Liver (tissue), 9 donors: ENCODE data around the gene LHFPL3. TPM values are rescaled to one million over a fixed set of nuclear protein-coding genes. Genes with fewer than 3 reads are reported as not detected.

Experiments
- DNase-seq: peaks from one replicate; pipeline ENCODE4 v3.0.0-alpha.2; 2017; ENCODE audit warnings: low spot score
- H3K27ac ChIP-seq, 2 donors: one replicate each; pipeline ENCODE4 v1.7.0; 2013; ENCODE audit warnings: inconsistent platforms in 2 of 2, low read length in 2 of 2, control low read depth in 1 of 2, low read depth in 1 of 2, mild to moderate bottlenecking in 1 of 2
- H3K27me3 ChIP-seq, 4 donors: one replicate each; pipeline versions ENCODE4 v1.6.1 to v1.7.0; 2013; ENCODE audit warnings: low read length in 3 of 4, inconsistent platforms in 1 of 4, mild to moderate bottlenecking in 1 of 4, moderate library complexity in 1 of 4; ENCODE audit not compliant: control insufficient read depth in 4 of 4, insufficient read depth in 4 of 4
- H3K36me3 ChIP-seq, 4 donors: one replicate each; pipeline versions ENCODE4 v1.6.1 to v1.7.0; 2013; ENCODE audit warnings: low read length in 3 of 4, mild to moderate bottlenecking in 3 of 4, low read depth in 1 of 4, moderate library complexity in 1 of 4; ENCODE audit not compliant: control insufficient read depth in 4 of 4, insufficient read depth in 3 of 4
- H3K4me1 ChIP-seq, 4 donors: one replicate each; pipeline versions ENCODE4 v1.6.1 to v1.7.0; 2013; ENCODE audit warnings: low read length in 3 of 4, mild to moderate bottlenecking in 3 of 4, moderate library complexity in 1 of 4; ENCODE audit not compliant: control insufficient read depth in 4 of 4, insufficient read depth in 4 of 4
- H3K4me3 ChIP-seq, 3 donors: one replicate each; pipeline versions ENCODE4 v1.6.1 to v1.7.0; 2013; ENCODE audit warnings: low read length in 3 of 3, control low read depth in 1 of 3, low read depth in 1 of 3, mild to moderate bottlenecking in 1 of 3
- H3K9ac ChIP-seq, 2 donors: one replicate each; pipeline ENCODE4 v1.7.0; 2013; ENCODE audit warnings: low read length in 2 of 2, mild to moderate bottlenecking in 2 of 2, moderate library complexity in 2 of 2, control low read depth in 1 of 2, low read depth in 1 of 2
- H3K9me3 ChIP-seq, 4 donors: one replicate each; pipeline versions ENCODE4 v1.6.1 to v1.7.0; 2013; ENCODE audit warnings: low read length in 3 of 4; ENCODE audit not compliant: control insufficient read depth in 4 of 4
- EGR1 ChIP-seq, 2 donors: IDR thresholded peaks; 2 replicates each; pipeline ENCODE4 v1.6.1; 2016 to 2018; ENCODE audit warnings: antibody characterized with exemption in 2 of 2, low read depth in 2 of 2
- FOXA1 ChIP-seq: IDR thresholded peaks from 2 replicates; pipeline ENCODE4 v1.6.1; 2016; ENCODE audit warnings: antibody characterized with exemption
- FOXA2 ChIP-seq: IDR thresholded peaks from 2 replicates; pipeline ENCODE4 v1.6.1; 2016; ENCODE audit warnings: antibody characterized with exemption
- GABPA ChIP-seq, 2 donors: IDR thresholded peaks in 1 of 2; conservative IDR thresholded peaks in 1 of 2; 2 replicates each; pipeline ENCODE4 v1.6.1; 2016; ENCODE audit warnings: antibody characterized with exemption in 2 of 2, mild to moderate bottlenecking in 1 of 2, moderate library complexity in 1 of 2
- HNF4A ChIP-seq, 2 donors: conservative IDR thresholded peaks; 2 replicates each; pipeline ENCODE4 v1.6.1; 2016; ENCODE audit warnings: antibody characterized with exemption in 2 of 2, mild to moderate bottlenecking in 2 of 2
- HNF4G ChIP-seq: IDR thresholded peaks from 2 replicates; pipeline ENCODE4 v1.6.1; 2016; ENCODE audit warnings: antibody characterized with exemption
- JUND ChIP-seq, 2 donors: IDR thresholded peaks; 2 replicates each; pipeline ENCODE4 v1.6.1; 2016; ENCODE audit warnings: antibody characterized with exemption in 2 of 2
- NR2F2 ChIP-seq: IDR thresholded peaks from 2 replicates; pipeline ENCODE4 v1.6.1; 2016; ENCODE audit warnings: antibody characterized with exemption
- RAD21 ChIP-seq, 2 donors: IDR thresholded peaks; 2 replicates each; pipeline ENCODE4 v1.6.1; 2016; ENCODE audit warnings: antibody characterized with exemption in 2 of 2, mild to moderate bottlenecking in 2 of 2
- RXRA ChIP-seq, 2 donors: IDR thresholded peaks; 2 replicates each; pipeline ENCODE4 v1.6.1; 2017 to 2018; ENCODE audit warnings: antibody characterized with exemption in 2 of 2, mild to moderate bottlenecking in 1 of 2
- SP1 ChIP-seq: IDR thresholded peaks from 2 replicates; pipeline ENCODE4 v1.6.1; 2018; ENCODE audit warnings: antibody characterized with exemption, mild to moderate bottlenecking
- TAF1 ChIP-seq: conservative IDR thresholded peaks from 2 replicates; pipeline ENCODE4 v1.6.1; 2016; ENCODE audit warnings: antibody characterized with exemption, mild to moderate bottlenecking
- YY1 ChIP-seq: IDR thresholded peaks from 2 replicates; pipeline ENCODE4 v1.6.1; 2016; ENCODE audit warnings: antibody characterized with exemption, mild to moderate bottlenecking
- WGBS: extraction: QIAGEN DNeasy Blood & Tissue Kit; methylation state at CpG from one replicate; pipeline ENCODE4 v1.1.7; 2013; 5-methylcytosine and 5-hydroxymethylcytosine counted together
- polyA plus RNA-seq, 2 donors: library from polyadenylated mRNA; stranded (reverse) in 1 of 2; unstranded in 1 of 2; fragments of 200-250 nt in 1 of 2; fragments of >200 nt in 1 of 2; fragmentation: Nextera tagmentation in 1 of 2; extraction: Ambion mirVana in 1 of 2; gene quantifications; one replicate each; pipeline versions ENCODE4 v1.2.1 to v1.2.3, GENCODE V29; 2013 to 2015
- total RNA-seq, 2 donors: library from RNA; depleted of rRNA; stranded (reverse); fragments of >200 nt; gene quantifications; one replicate each; pipeline ENCODE4 v1.2.3, GENCODE V29; 2014
- TF ChIP-seq, protein P1 (sequence below): IDR thresholded peaks from 2 replicates; pipeline ENCODE4 v1.6.1; 2016; ENCODE audit warnings: antibody characterized with exemption
- TF ChIP-seq, protein P2 (sequence below): IDR thresholded peaks from 2 replicates; pipeline ENCODE4 v1.6.1; 2016; ENCODE audit warnings: antibody characterized with exemption
- TF ChIP-seq, protein P3 (sequence below): fragments of 150-350 bp; IDR thresholded peaks from 2 replicates; pipeline ENCODE4 v1.5.1; 2017; ENCODE audit warnings: improper control_type of control experiment, low read depth, low read length; ENCODE audit not compliant: missing input control
- TF ChIP-seq, protein P4 (sequence below): IDR thresholded peaks from 2 replicates; pipeline ENCODE4 v1.6.1; 2016; ENCODE audit warnings: antibody characterized with exemption, mild to moderate bottlenecking
- donor health status: healthy.
- donor health status: healthy.
- donor health status: healthy.
- donor health status: healthy.
- donor health status: healthy.

Gene LHFPL3
- total and polyA plus RNA-seq, 4 donors, result not detected

DNA sequence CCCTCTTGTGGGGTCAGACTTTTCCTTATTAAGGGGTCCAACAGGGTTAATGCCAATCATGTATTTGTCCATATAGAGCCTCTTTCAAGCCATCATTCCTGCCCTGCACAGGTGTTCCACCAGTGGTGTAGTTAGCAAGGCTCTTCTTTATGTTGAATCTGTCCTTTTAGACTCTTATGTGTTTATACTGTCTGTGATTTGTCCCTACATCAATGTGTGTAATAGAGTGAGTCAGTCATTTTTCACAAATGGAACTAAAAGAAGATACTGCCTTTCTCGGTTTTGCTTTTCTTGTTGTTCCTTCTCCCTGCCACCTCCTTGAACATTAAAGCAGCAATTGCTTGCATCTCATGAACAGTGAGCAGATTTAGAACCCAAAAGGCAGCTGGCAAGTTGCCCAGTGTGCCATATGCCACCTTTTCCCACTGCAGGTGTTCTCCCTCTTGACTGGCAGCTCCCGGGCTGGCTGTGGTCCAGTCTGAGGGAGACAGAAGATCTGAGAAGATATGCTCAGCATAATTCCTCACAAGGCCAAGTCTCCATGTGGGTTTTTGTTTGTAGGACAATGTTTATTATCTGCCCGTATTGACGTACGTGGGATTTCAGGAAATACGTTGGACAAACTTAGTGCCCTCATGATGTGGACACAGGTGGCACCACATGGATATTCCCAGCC, 154.1 kb downstream of the LHFPL3 start:
- no peaks in the 10 kb centered on the region for H3K36me3 ChIP-seq
- H3K27ac ChIP-seq, result no peak overlapping the region
- DNase-seq, result no peak
- H3K4me3 ChIP-seq, result no peak overlapping the region
- no peaks in the 10 kb centered on the region for H3K9me3 ChIP-seq
- TF ChIP-seq, protein P1, sequence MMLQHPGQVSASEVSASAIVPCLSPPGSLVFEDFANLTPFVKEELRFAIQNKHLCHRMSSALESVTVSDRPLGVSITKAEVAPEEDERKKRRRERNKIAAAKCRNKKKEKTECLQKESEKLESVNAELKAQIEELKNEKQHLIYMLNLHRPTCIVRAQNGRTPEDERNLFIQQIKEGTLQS, result no peak
- no peak for TF ChIP-seq TAF1
- no peak for TF ChIP-seq JUND (IDR thresholded peaks at IDR 0.05)
- TF ChIP-seq, protein P2, sequence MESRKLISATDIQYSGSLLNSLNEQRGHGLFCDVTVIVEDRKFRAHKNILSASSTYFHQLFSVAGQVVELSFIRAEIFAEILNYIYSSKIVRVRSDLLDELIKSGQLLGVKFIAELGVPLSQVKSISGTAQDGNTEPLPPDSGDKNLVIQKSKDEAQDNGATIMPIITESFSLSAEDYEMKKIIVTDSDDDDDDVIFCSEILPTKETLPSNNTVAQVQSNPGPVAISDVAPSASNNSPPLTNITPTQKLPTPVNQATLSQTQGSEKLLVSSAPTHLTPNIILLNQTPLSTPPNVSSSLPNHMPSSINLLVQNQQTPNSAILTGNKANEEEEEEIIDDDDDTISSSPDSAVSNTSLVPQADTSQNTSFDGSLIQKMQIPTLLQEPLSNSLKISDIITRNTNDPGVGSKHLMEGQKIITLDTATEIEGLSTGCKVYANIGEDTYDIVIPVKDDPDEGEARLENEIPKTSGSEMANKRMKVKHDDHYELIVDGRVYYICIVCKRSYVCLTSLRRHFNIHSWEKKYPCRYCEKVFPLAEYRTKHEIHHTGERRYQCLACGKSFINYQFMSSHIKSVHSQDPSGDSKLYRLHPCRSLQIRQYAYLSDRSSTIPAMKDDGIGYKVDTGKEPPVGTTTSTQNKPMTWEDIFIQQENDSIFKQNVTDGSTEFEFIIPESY, result no peak
- no peak for TF ChIP-seq HNF4G
- TF ChIP-seq RAD21 (IDR thresholded peaks at IDR 0.05), result no peak
- TF ChIP-seq YY1, result no peak
- no peak for TF ChIP-seq GABPA (IDR thresholded peaks at IDR 0.05 in 1 of 2, conservative IDR thresholded peaks at IDR 0.05 in 1 of 2)
- TF ChIP-seq FOXA1, result no peak
- no peak for TF ChIP-seq SP1
- no peak for TF ChIP-seq FOXA2
- TF ChIP-seq EGR1 (IDR thresholded peaks at IDR 0.05; ENCODE audit: low read depth in 2 of 2), result no peak
- TF ChIP-seq NR2F2, result no peak
- TF ChIP-seq RXRA (IDR thresholded peaks at IDR 0.05), result no peak
- TF ChIP-seq, protein P3, sequence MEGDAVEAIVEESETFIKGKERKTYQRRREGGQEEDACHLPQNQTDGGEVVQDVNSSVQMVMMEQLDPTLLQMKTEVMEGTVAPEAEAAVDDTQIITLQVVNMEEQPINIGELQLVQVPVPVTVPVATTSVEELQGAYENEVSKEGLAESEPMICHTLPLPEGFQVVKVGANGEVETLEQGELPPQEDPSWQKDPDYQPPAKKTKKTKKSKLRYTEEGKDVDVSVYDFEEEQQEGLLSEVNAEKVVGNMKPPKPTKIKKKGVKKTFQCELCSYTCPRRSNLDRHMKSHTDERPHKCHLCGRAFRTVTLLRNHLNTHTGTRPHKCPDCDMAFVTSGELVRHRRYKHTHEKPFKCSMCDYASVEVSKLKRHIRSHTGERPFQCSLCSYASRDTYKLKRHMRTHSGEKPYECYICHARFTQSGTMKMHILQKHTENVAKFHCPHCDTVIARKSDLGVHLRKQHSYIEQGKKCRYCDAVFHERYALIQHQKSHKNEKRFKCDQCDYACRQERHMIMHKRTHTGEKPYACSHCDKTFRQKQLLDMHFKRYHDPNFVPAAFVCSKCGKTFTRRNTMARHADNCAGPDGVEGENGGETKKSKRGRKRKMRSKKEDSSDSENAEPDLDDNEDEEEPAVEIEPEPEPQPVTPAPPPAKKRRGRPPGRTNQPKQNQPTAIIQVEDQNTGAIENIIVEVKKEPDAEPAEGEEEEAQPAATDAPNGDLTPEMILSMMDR, result no peak
- TF ChIP-seq HNF4A (conservative IDR thresholded peaks at IDR 0.05), result no peak
- no peak overlapping the region for H3K9ac ChIP-seq
- peaks cover 0 to 4% (median 1%) of the 10 kb centered on the region in 4 donors for H3K27me3 ChIP-seq
- H3K4me1 ChIP-seq, result no peaks in the 10 kb centered on the region
- 83% methylated on average over 6 of the region's 6 CpGs for WGBS

DNA sequence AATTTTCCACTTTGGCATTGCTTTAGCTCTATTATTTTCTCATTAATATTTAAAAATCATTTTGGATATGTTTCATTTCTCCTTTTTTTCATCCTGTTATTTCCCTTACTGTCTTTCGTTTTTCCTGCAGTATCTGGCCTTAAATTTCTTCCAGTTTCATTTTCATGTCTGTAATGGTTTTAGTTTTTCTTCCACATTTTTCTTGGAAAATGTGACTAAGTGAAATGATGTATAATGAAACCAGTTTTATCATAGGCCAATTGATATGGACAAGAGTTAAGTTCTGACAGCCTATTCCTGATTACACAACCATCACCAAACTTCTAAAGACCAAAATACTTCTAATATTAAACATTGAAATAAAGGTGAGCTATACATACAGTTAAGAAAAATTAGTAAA, 158.5 kb downstream of the LHFPL3 start:
- H3K4me1 ChIP-seq, result no peaks in the 10 kb centered on the region
- 60% methylated on average over 1 of the region's 1 CpG for whole genome bisulfite sequencing
- H3K9ac ChIP-seq, result no peak overlapping the region
- H3K36me3 ChIP-seq, result no peaks in the 10 kb centered on the region
- no peaks in the 10 kb centered on the region for H3K9me3 ChIP-seq
- H3K4me3 ChIP-seq, result no peak overlapping the region
- H3K27ac ChIP-seq, result no peak overlapping the region
- no peak for DNase-seq
- TF ChIP-seq EGR1 (IDR thresholded peaks at IDR 0.05; ENCODE audit: low read depth in 2 of 2) (no peak), RXRA (IDR thresholded peaks at IDR 0.05) (no peak), TAF1 (no peak), YY1 (no peak), HNF4G (no peak), GABPA (IDR thresholded peaks at IDR 0.05 in 1 of 2, conservative IDR thresholded peaks at IDR 0.05 in 1 of 2) (no peak), SP1 (no peak)
- TF ChIP-seq, protein P1, result no peak
- TF ChIP-seq, protein P4, sequence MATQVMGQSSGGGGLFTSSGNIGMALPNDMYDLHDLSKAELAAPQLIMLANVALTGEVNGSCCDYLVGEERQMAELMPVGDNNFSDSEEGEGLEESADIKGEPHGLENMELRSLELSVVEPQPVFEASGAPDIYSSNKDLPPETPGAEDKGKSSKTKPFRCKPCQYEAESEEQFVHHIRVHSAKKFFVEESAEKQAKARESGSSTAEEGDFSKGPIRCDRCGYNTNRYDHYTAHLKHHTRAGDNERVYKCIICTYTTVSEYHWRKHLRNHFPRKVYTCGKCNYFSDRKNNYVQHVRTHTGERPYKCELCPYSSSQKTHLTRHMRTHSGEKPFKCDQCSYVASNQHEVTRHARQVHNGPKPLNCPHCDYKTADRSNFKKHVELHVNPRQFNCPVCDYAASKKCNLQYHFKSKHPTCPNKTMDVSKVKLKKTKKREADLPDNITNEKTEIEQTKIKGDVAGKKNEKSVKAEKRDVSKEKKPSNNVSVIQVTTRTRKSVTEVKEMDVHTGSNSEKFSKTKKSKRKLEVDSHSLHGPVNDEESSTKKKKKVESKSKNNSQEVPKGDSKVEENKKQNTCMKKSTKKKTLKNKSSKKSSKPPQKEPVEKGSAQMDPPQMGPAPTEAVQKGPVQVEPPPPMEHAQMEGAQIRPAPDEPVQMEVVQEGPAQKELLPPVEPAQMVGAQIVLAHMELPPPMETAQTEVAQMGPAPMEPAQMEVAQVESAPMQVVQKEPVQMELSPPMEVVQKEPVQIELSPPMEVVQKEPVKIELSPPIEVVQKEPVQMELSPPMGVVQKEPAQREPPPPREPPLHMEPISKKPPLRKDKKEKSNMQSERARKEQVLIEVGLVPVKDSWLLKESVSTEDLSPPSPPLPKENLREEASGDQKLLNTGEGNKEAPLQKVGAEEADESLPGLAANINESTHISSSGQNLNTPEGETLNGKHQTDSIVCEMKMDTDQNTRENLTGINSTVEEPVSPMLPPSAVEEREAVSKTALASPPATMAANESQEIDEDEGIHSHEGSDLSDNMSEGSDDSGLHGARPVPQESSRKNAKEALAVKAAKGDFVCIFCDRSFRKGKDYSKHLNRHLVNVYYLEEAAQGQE, result no peak
- TF ChIP-seq, protein P2, result no peak
- peaks cover 0 to 10% (median 1%) of the 10 kb centered on the region in 4 donors for H3K27me3 ChIP-seq
